ENCODE results near the gene KCNAB1. TPM values are rescaled to one million over a fixed set of nuclear protein-coding genes. Genes with fewer than 3 reads are reported as not detected.

Gene KCNAB1
- total RNA-seq, 1 donor from 2014 or later, result 3.9 TPM

- intact Hi-C loops (cut with DNase I), result no loop called here
- no peak for DNase-seq (ENCODE audit: extremely low spot score in 2 of 2)
- H3K36me3 ChIP-seq, result no peaks in the 10 kb centered on the region
- H3K4me1 ChIP-seq, result no peaks in the 10 kb centered on the region
- TF ChIP-seq POLR2A (IDR thresholded peaks at IDR 0.05), result no peak
- no peak for TF ChIP-seq POLR2AphosphoS5 (IDR thresholded peaks at IDR 0.05; ENCODE audit: insufficient read depth in 1 of 2, low read depth in 1 of 2)
- TF ChIP-seq CTCF (IDR thresholded peaks at IDR 0.05), result no peak
- no peaks in the 10 kb centered on the region for H3K27me3 ChIP-seq
- H3K4me3 ChIP-seq, result no peak overlapping the region
- H3K9me3 ChIP-seq, result no peaks in the 10 kb centered on the region
- no peak overlapping the region for H3K27ac ChIP-seq
These were observed 341.5 kb downstream of the KCNAB1 start for GRCh38 chr3:156461889-156462288.

GRCh38 chr3:156463123-156463522 is 342.7 kb downstream of the KCNAB1 start:
- no peaks in the 10 kb centered on the region for H3K9me3 ChIP-seq
- H3K4me1 ChIP-seq, result no peaks in the 10 kb centered on the region
- no peaks in the 10 kb centered on the region for H3K27me3 ChIP-seq
- intact Hi-C loops (cut with DNase I), result no loop called here
- no peaks in the 10 kb centered on the region for H3K36me3 ChIP-seq
- DNase-seq (ENCODE audit: extremely low spot score in 2 of 2), result no peak
- no peak overlapping the region for H3K27ac ChIP-seq
- H3K4me3 ChIP-seq, result no peak overlapping the region
- TF ChIP-seq CTCF (IDR thresholded peaks at IDR 0.05), result no peak
- TF ChIP-seq POLR2AphosphoS5 (IDR thresholded peaks at IDR 0.05; ENCODE audit: insufficient read depth in 1 of 2, low read depth in 1 of 2), result no peak
- TF ChIP-seq POLR2A (IDR thresholded peaks at IDR 0.05), result no peak

GRCh38 chr3:156465194-156465593 is 344.8 kb downstream of the KCNAB1 start:
- intact Hi-C loops (cut with DNase I), result no loop called here
- Histone ChIP-seq H3K27me3 (no peaks in the 10 kb centered on the region), H3K27ac (no peak overlapping the region), H3K9me3 (no peaks in the 10 kb centered on the region), H3K4me3 (no peak overlapping the region), H3K36me3 (no peaks in the 10 kb centered on the region), H3K4me1 (no peaks in the 10 kb centered on the region)
- DNase-seq (ENCODE audit: extremely low spot score in 2 of 2), result no peak
- TF ChIP-seq CTCF (IDR thresholded peaks at IDR 0.05) (no peak), POLR2A (IDR thresholded peaks at IDR 0.05) (no peak), POLR2AphosphoS5 (IDR thresholded peaks at IDR 0.05; ENCODE audit: insufficient read depth in 1 of 2, low read depth in 1 of 2) (no peak)

GRCh38 chr3:156469456-156469855 is 349.1 kb downstream of the KCNAB1 start:
- DNase-seq (ENCODE audit: extremely low spot score in 2 of 2), result no peak
- Histone ChIP-seq H3K4me3 (no peak overlapping the region), H3K4me1 (no peaks in the 10 kb centered on the region), H3K36me3 (no peaks in the 10 kb centered on the region), H3K9me3 (no peaks in the 10 kb centered on the region), H3K27me3 (no peaks in the 10 kb centered on the region), H3K27ac (no peak overlapping the region)
- intact Hi-C loops (cut with DNase I), result no loop called here
- no peak for TF ChIP-seq POLR2A (IDR thresholded peaks at IDR 0.05)
- no peak for TF ChIP-seq POLR2AphosphoS5 (IDR thresholded peaks at IDR 0.05; ENCODE audit: insufficient read depth in 1 of 2, low read depth in 1 of 2)

GRCh38 chr3:156471431-156471830 is 351.1 kb downstream of the KCNAB1 start:
- H3K9me3 ChIP-seq, result no peaks in the 10 kb centered on the region
- H3K27me3 ChIP-seq, result no peaks in the 10 kb centered on the region
- H3K36me3 ChIP-seq, result no peaks in the 10 kb centered on the region
- no peak overlapping the region for H3K4me3 ChIP-seq
- intact Hi-C loops (cut with DNase I), result no loop called here
- TF ChIP-seq POLR2A (IDR thresholded peaks at IDR 0.05) (no peak), CTCF (IDR thresholded peaks at IDR 0.05) (no peak), POLR2AphosphoS5 (IDR thresholded peaks at IDR 0.05; ENCODE audit: insufficient read depth in 1 of 2, low read depth in 1 of 2) (no peak)
- H3K4me1 ChIP-seq, result no peaks in the 10 kb centered on the region
- DNase-seq (ENCODE audit: extremely low spot score in 2 of 2), result no peak
- no peak overlapping the region for H3K27ac ChIP-seq
